HG02588 (cell line): Measurements from ENCODE around the gene TBC1D23.
"Not testable (repeated sequence)": the region's sequence is repeated elsewhere in the genome, so short reads cannot be mapped to it uniquely, and the experiment has no call there.

Experiments
- ATAC-seq: cut with Tn5 transposase; IDR thresholded peaks from one replicate; pipeline ENCODE4 v1.9.1; 2021; ENCODE audit warnings: mild to moderate bottlenecking, moderate library complexity; ENCODE audit not compliant: unreplicated experiment

Gene TBC1D23

GRCh38 chr3:100289339-100289738 is 28.5 kb downstream of the TBC1D23 start:
- no peak for ATAC-seq

DNA sequence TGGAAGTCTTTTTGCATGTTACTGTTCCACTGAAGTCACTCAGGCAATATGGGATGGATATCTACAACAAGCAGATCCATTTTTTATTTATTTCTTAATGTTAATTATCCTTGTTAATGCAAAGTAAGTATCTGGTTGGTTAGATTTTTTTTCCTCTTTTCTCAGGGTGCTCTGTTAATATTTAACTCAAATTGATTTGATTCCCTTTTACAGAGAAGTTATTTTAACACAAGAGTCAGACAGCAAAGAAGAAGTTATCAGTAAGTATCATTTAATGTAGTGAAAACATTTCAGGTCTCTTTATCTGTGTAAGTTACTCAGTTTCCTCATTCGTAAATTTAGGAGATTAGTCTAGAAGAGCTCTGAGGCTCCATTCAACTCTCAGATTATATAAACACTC is 34.3 kb downstream of the TBC1D23 start:
- no peak for ATAC-seq

DNA sequence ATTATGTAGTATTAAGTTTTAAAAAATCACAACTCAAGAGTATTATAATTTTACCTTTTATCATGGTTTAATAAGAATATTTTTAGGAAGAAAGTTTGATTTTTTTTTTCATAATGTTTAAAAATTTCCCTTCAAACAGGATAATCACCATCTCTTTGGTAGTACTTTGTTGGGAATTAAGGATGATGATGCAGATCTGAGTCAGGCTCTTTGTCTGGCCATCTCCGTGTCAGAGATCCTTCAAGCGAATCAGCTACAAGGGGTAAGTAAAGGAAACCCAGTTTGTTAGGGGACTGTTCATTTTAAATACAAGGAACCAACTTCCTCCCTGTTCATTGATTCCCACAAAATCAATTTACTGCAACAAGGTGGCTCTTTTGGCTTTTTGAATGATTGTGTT is 37.0 kb downstream of the TBC1D23 start:
- ATAC-seq: no peak

- no peak for ATAC-seq
These were observed 38.2 kb downstream of the TBC1D23 start for GRCh38 chr3:100299016-100299415.

DNA sequence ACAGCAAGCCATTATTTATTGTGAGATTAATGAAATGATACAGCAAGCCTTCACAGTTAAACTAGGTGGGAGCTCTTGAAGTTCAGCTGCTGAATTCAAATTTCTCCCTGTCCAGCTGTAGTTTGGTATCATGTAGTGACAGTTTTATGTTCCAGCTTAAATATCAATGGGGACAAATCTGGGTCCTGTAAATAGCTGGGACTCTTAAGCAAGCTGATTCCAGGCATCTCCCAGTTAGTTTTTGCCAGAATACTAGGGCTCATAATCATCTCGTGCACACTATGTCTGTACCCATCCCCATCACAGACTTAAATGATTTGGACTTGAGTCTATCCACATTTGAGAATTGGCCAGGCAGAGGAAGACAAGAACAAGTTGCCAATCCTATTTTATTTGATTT is 45.9 kb downstream of the TBC1D23 start:
- no peak for ATAC-seq

DNA sequence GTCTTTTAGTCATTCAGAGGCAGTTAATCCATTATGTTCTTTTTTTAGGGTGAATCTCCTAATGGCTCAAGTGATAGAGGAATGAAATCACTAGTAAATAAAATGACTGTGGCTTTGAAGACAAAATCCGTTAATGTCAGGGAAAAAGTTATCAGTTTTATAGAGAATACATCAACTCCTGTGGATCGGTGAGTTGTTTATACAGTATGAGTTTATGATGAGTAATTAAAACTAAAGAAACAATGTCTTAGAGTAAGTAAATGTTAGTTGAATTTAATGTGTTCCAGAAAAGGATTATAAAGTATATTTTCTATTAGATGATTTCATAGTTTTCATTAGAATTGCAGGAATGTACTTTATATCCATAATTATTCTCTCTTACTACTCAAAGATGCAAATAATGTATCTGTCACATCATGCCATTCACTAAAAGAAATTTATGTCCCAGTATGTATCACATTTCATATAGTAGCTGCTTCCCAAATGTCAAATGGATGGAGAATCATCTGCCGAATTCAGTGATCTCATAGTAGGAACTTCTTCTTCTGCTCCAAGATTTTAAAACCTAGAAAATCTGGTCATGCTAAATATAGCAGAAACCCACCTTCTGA is 49.7 kb downstream of the TBC1D23 start:
- ATAC-seq: no peak

- ATAC-seq: no peak
These were observed 50.2 kb downstream of the TBC1D23 start for GRCh38 chr3:100311011-100311410.

DNA sequence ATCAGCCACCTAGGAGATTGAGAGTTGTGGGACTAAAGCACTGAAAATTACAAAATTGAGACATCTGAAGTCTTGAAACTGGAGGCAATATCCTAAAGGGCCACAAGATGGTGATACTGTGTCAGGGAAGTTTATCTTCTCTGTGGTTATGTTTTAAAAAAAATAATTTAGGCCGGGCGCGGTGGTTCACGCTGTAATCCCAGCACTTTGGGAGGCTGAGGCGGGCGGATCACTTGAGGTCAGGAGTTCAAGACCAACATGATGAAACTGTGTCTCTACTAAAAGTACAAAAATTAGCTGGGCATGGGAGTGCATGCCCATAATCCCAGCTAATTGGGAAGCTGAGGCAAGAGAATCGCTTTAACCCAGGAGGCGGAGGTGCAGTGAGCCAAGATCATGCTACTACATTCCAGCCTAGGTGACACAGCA is 55.9 kb downstream of the TBC1D23 start:
- ATAC-seq: peak; percentile 69

DNA sequence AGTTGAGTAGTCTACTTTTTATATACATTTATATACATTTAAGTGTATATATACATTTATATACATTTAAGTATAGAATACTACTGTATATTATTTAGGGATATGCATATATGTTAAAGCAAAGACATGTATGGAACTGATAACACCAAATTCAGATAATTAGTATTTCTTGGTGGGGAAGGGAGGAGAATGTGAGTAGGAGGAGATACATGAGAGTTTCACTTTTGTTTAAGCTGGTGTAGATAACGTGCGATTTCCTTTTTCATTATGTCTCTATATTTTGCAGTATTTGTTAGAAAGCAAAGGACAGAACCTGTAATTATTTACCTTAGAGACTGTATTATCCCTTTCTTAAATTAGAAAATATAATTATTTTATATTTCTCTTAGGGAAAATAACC is 57.1 kb downstream of the TBC1D23 start:
- peak; percentile 52 for ATAC-seq

DNA sequence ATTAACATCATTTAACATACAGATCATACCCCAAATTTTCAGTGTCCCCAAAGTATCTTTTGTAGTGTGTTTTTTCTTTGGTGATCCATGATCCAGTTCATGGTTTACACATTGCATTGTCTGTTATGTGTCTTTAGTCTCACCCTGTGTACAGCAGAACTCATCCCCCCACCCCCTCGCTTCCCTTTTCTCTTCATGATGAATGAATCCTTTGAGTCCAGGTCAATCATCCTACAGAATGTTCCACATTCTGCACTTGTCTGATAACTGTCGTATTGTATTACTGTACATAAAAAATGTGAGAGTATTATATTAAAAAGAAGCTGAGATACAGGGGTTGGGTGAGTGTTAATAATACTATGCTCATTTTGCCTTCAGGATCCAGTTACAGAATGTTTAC is 59.2 kb downstream of the TBC1D23 start:
- no peak for ATAC-seq

DNA sequence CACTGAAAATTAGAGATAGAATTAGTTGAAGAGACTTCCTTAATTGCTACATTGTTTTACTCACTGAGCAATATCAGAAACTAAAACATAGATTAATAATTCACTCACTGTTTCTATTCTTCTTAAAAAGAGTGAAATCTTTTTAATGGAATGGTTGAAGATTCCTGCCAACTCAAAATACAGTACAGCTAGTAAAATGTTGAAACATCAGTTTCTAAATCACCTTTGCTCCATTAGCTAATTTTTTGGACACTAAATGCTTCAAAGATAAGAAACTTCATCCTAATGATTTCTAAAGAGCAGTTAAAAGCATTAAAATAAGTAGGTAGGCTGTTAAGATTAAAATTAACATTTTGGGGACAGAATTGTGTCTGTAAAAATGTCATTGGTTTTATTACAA is 63.3 kb downstream of the TBC1D23 start:
- no peak for ATAC-seq

DNA sequence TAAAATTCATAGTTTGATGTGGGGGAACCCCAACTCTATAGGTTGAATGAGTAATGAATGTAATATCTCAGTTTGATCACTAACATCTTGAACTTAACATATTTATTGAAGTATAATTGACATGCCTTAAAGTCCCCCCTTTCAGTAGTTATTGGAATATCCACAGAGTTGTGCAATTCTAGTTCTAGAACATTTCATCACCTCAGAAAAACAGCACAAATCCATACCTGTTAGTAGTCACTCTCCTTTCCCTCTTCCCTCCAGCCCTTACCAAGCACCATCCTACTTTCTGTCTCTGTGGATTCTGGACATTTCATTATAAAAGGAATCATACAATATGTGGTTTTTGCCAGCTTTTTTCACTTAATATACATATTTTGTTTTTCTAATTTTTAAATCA is 65.0 kb downstream of the TBC1D23 start:
- no peak for ATAC-seq

DNA sequence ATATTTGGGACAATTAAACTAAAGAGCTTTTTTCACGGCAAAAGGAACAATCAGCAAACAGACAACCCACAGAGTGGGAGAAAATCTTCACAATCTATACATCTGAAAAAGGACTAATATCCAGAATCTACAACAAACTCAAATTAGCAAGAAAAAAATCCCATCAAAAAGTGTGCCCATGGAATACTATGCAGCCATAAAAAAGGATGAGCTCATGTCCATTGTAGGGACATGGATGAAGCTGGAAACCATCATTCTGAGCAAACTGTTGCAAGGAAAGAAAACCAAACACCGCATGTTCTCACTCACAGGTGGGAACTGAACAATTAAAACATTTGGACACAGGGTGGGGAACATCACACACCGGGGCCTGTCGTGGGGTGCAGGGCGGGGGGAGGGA is 66.6 kb downstream of the TBC1D23 start:
- not testable (repeated sequence) for ATAC-seq

GRCh38 chr3:100329800-100330489 is 69.2 kb downstream of the TBC1D23 start:
- no peak for ATAC-seq

GRCh38 chr3:100330651-100331050 is 69.9 kb downstream of the TBC1D23 start:
- no peak for ATAC-seq

- no peak for ATAC-seq
These were observed 70.9 kb downstream of the TBC1D23 start for GRCh38 chr3:100331660-100332059.

DNA sequence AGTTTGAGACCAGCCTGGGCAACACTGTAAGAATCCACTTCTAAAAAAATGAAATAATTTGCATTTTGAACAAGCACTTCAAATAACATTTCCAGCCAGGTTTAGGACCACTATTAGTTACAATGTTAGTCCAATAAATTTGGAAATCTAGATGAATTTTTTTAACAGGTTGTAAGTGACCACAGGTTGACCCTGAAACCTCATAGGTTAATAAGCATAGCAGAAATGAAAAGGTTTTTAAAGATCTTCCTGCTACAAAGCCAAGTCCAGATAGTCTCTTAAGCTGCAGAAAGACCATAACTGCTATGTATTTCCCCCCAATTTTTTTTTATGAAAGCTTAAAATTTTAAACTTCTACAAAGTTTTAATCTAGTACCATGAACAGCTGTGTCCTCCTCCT is 72.3 kb downstream of the TBC1D23 start:
- ATAC-seq: no peak

DNA sequence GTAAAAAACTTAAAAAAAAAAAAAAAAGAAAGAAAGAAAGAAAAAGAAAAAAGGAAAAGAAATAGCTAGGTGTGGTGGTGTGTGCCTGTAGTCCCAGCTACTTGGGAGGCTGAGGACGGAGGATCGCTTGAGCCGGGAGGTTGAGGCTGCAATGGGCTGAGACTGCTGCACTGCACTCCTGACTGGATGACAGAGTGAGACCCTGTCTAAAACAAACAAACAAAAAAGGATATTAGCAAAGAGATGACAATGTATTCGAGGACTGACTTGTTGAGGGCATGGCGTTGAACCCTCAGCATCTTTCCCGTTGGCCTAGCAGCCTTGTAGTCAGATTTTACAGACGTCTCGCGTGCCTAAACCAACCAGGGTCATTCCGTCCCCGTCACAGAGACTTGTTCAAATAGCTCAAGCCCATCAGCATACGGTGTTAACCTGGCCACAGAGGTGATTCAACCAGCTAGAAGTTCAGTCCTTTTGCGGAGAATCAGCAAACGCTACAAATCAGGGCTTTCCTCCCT is 73.2 kb downstream of the TBC1D23 start:
- peak; percentile 25 for ATAC-seq

DNA sequence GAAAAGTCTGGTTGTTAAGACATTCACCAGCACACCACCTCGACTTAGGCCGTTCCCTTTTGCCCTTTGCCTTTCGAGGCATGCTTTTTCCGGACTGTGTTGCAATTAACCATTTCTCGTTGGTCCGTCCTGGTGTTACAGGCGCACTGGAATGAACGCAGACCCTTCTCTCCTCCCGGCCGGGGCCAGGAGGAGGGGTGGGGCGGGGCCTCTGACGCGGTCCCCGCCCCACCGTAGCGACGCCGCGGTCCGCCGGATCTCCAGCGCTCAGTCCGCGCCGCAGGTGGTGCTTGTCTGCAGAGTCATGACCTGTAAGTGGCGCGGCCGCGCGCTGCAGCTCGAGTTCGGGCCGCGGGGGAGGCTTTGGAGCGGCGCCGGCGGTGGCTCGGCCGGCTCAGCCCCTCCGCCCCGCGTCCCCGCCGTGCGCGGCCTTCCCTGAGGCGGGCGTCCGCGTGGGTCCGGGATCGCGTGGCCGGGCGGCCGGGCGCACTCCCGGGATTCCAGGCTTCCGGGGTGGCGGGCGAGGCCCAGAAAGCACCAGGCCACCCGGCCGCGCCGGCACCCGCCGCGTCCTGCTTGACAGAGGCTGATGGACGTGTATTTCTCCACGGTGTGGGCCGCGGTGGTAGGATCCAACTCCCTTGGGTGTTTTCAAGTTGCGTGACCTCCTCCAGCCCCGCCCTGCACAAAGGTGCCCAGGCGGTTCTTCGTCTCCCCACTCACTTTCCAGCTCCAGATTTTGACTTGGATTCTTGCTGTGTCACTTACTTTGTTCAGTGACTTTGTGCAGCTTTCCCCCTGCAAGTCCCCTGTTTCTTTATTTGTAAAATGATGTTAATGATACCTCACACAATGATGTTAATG is 73.9 kb downstream of the TBC1D23 start, which contains the start of gene NIT2:
Gene NIT2, plus strand, starts transcription at position 270 of the 864 bp plus-strand sequence. Its CDS starts 35 bp downstream, at position 305.
- peak; percentile 97 for ATAC-seq

DNA sequence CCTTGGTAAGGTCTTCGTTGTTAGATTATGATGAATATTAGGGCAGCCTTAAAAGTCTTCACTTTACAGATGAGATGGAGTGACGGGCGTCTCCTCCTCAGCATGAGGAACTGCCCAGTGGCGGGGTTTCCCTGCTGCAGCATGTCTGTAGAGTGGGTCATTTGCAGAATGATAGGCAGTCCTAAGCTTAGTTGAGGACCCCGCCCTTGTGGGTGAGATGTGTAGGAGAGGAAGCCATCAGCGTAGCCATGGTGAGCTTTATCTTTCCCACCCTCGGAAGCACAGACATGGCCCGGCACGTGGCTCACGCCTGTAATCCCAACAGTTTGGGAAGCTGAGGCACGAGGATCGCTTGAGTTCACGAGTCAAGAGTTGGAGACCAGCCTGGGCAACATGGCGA is 74.6 kb downstream of the TBC1D23 start:
- ATAC-seq: peak; percentile 43

GRCh38 chr3:100336229-100336628 is 75.4 kb downstream of the TBC1D23 start:
- not testable (repeated sequence) for ATAC-seq
